ENCODE measurements around the gene GHITM.
"Not testable (repeated sequence)": the region's sequence is repeated elsewhere in the genome, so short reads cannot be mapped to it uniquely, and the experiment has no call there.

Gene GHITM

GRCh38 chr10:84171237-84171636, 31.9 kb downstream of the GHITM start:
- H4K20me1 ChIP-seq (ENCODE audit: control insufficient read depth, insufficient read depth, low read depth, low read length); H3F3A ChIP-seq (ENCODE audit: control insufficient read depth, insufficient read depth); H3K9me3 ChIP-seq (ENCODE audit: control insufficient read depth, insufficient read depth, low read length); H3K9me2 ChIP-seq (replicated peaks; ENCODE audit: control insufficient read depth, low read length); H3K27me3 ChIP-seq (ENCODE audit: control insufficient read depth, low read length): not testable (repeated sequence)
- H3K27ac ChIP-seq (ENCODE audit: low read depth, low read length) = peak overlapping the region; percentile 74
- H3K79me2 ChIP-seq (ENCODE audit: control insufficient read depth, low read length) = peaks cover 43% of the 10 kb centered on the region
- peaks cover 52% of the 10 kb centered on the region for H3K4me1 ChIP-seq (ENCODE audit: control insufficient read depth, low read length)
- peak overlapping the region; percentile 58 for H3K4me2 ChIP-seq (ENCODE audit: low read length)
- peaks cover 12% of the 10 kb centered on the region for H3K36me3 ChIP-seq (ENCODE audit: control insufficient read depth, low read length)
- peak overlapping the region; percentile 75 for H3K4me3 ChIP-seq (ENCODE audit: low read length)

- H4K20me1 ChIP-seq (ENCODE audit: control insufficient read depth, insufficient read depth, low read depth, low read length); H3K27me3 ChIP-seq (ENCODE audit: control insufficient read depth, low read length); H3K36me3 ChIP-seq (ENCODE audit: control insufficient read depth, low read length); H3K9me2 ChIP-seq (replicated peaks; ENCODE audit: control insufficient read depth, low read length); H3F3A ChIP-seq (ENCODE audit: control insufficient read depth, insufficient read depth); H3K9me3 ChIP-seq (ENCODE audit: control insufficient read depth, insufficient read depth, low read length): not testable (repeated sequence)
- peak overlapping the region; percentile 74 for H3K27ac ChIP-seq (ENCODE audit: low read depth, low read length)
- peak overlapping the region; percentile 58 for H3K4me2 ChIP-seq (ENCODE audit: low read length)
- peak overlapping the region; percentile 75 for H3K4me3 ChIP-seq (ENCODE audit: low read length)
- H3K79me2 ChIP-seq (ENCODE audit: control insufficient read depth, low read length) = peaks cover 39% of the 10 kb centered on the region
- H3K4me1 ChIP-seq (ENCODE audit: control insufficient read depth, low read length) = peaks cover 48% of the 10 kb centered on the region
Observed at GRCh38 chr10:84171700-84172466, 32.6 kb downstream of the GHITM start.

- Histone ChIP-seq H3K27ac (ENCODE audit: low read depth, low read length) (peak overlapping the region; percentile 74), H3K9me3 (ENCODE audit: control insufficient read depth, insufficient read depth, low read length) (no peaks in the 10 kb centered on the region), H3F3A (ENCODE audit: control insufficient read depth, insufficient read depth) (peaks cover 6% of the 10 kb centered on the region; the same call in 1 of the 2 replicates), H3K4me1 (ENCODE audit: control insufficient read depth, low read length) (peaks cover 48% of the 10 kb centered on the region), H4K20me1 (ENCODE audit: control insufficient read depth, insufficient read depth, low read depth, low read length) (no peaks in the 10 kb centered on the region), H3K36me3 (ENCODE audit: control insufficient read depth, low read length) (peaks cover 7% of the 10 kb centered on the region), H3K4me2 (ENCODE audit: low read length) (peak overlapping the region; percentile 58), H3K9me2 (replicated peaks; ENCODE audit: control insufficient read depth, low read length) (no peaks in the 10 kb centered on the region), H3K4me3 (ENCODE audit: low read length) (peak overlapping the region; percentile 75), H3K27me3 (ENCODE audit: control insufficient read depth, low read length) (no peaks in the 10 kb centered on the region), H3K79me2 (ENCODE audit: control insufficient read depth, low read length) (peaks cover 37% of the 10 kb centered on the region)
- TF ChIP-seq CTCF (IDR thresholded peaks at IDR 0.05; ENCODE audit: low read depth, low read length, poor library complexity, severe bottlenecking) = no peak
- no peak for TF ChIP-seq EZH2phosphoT487 (IDR thresholded peaks at IDR 0.05; ENCODE audit: borderline replicate concordance, low read length)
Observed at GRCh38 chr10:84172467-84173356, 33.4 kb downstream of the GHITM start.

GRCh38 chr10:84173501-84173929, 34.2 kb downstream of the GHITM start, which contains the start of gene GPR15LG:
Gene GPR15LG (plus strand): TSS chr10:84173801. CDS start chr10:84173852, 51 bp downstream.
- H3K79me2 ChIP-seq (ENCODE audit: control insufficient read depth, low read length) = peaks cover 29% of the 10 kb centered on the region
- TF ChIP-seq CTCF (IDR thresholded peaks at IDR 0.05; ENCODE audit: low read depth, low read length, poor library complexity, severe bottlenecking) = no peak
- peak within 1 kb of the TSS; percentile 58 for H3K4me2 ChIP-seq (ENCODE audit: low read length)
- peak within 1 kb of the TSS; percentile 74 for H3K27ac ChIP-seq (ENCODE audit: low read depth, low read length)
- H3K27me3 ChIP-seq (ENCODE audit: control insufficient read depth, low read length) = no peaks in the 10 kb centered on the region
- H3K9me2 ChIP-seq (replicated peaks; ENCODE audit: control insufficient read depth, low read length) = no peaks in the 10 kb centered on the region
- H3K4me1 ChIP-seq (ENCODE audit: control insufficient read depth, low read length) = peaks cover 48% of the 10 kb centered on the region
- peak within 1 kb of the TSS; percentile 75 for H3K4me3 ChIP-seq (ENCODE audit: low read length)
- peaks cover 5% of the 10 kb centered on the region; the same call in 1 of the 2 replicates for H3F3A ChIP-seq (ENCODE audit: control insufficient read depth, insufficient read depth)
- H3K9me3 ChIP-seq (ENCODE audit: control insufficient read depth, insufficient read depth, low read length) = no peaks in the 10 kb centered on the region
- peaks cover under 1% of the 10 kb centered on the region; the same call in 1 of the 2 replicates for H3K36me3 ChIP-seq (ENCODE audit: control insufficient read depth, low read length)
- H4K20me1 ChIP-seq (ENCODE audit: control insufficient read depth, insufficient read depth, low read depth, low read length) = no peaks in the 10 kb centered on the region
